Epithelial cell of prostate (primary cell): ENCODE data around the gene PBX1.

Experiments
- DNase-seq: peaks from one replicate; pipeline ENCODE4 v3.0.0-alpha.2; 2011; ENCODE audit warnings: low read depth, low spot score
- H3K27ac ChIP-seq: fragments of 450-650 bp; 2 replicates; pipeline ENCODE4 v1.5.1; 2017; ENCODE audit warnings: mild to moderate bottlenecking

Gene PBX1

DNA sequence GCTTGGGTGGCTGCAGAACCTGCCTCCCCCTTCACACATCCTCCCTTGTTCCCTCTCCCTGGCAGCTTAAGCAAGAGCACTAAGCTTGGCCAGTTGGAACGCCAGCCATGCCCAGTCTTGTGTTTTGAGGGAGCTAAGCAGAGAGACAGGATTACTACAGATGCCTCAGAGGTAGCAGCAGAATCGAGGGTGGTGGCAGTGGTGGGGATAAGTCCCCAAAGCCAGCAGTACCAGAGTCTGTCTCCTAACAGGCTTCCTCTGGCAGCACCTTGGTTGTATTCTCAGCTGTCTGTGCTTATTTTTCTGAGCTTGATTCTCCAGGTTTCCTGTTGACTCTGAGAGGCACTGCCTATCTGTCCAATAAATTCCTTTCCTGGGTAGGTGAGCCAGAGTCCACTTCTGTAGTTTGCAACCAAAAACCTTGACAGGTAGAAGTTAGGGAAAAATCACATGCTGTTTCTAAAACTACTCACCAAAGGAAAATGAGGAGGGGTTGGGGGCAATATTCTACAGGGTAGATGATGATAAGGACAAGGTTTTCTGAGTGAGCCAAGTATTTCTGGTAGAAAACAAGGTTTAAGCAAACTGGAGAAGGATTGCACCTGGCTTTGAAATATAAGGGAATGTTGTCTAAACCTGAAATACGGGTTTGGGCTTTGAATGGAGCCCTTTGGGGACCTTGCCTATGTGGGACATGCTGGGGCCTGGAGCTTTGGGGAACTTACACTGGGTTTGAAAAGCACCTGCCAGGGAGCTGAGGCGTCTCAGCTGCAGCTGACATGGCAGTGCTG lies 100.8 kb downstream of the PBX1 start:
- peak overlapping the region; percentile 78 for H3K27ac ChIP-seq
- no peak for DNase-seq

- DNase-seq: no peak
- H3K27ac ChIP-seq: peak overlapping the region; percentile 78
Observed at GRCh38 chr1:164660412-164660772, 101.4 kb downstream of the PBX1 start.

GRCh38 chr1:164660775-164661174 lies 101.8 kb downstream of the PBX1 start:
- H3K27ac ChIP-seq: peak overlapping the region; percentile 78
- DNase-seq: no peak

DNA sequence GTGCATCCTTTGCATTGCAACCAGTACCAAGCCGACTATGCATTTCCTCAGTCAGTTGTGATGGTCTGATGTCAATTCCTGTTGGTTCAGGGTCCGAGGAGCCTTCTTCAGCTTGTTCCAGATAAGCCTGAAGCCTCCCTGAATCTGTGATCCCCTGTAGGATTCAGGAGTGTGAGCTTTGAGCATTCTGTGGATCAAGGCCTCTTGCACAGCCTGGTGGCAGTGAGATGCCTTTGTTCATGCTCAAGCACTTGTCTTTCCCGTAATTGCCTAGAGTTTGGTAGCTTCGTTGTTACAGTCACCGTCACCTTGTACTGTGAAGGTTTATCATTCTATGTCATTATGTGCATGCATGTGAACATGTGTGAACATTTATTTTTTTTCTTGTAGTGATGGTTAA lies 103.5 kb downstream of the PBX1 start:
- H3K27ac ChIP-seq: no peak overlapping the region
- no peak for DNase-seq

- no peak overlapping the region for H3K27ac ChIP-seq
- no peak for DNase-seq
Observed at GRCh38 chr1:164662955-164663354, 104.0 kb downstream of the PBX1 start.

GRCh38 chr1:164664127-164664526 lies 105.1 kb downstream of the PBX1 start:
- no peak for DNase-seq
- no peak overlapping the region for H3K27ac ChIP-seq

GRCh38 chr1:164667001-164667400 lies 108.0 kb downstream of the PBX1 start:
- H3K27ac ChIP-seq: no peak overlapping the region
- DNase-seq: no peak

- H3K27ac ChIP-seq: no peak overlapping the region
- no peak for DNase-seq
Observed at GRCh38 chr1:164667600-164667999, 108.6 kb downstream of the PBX1 start.

DNA sequence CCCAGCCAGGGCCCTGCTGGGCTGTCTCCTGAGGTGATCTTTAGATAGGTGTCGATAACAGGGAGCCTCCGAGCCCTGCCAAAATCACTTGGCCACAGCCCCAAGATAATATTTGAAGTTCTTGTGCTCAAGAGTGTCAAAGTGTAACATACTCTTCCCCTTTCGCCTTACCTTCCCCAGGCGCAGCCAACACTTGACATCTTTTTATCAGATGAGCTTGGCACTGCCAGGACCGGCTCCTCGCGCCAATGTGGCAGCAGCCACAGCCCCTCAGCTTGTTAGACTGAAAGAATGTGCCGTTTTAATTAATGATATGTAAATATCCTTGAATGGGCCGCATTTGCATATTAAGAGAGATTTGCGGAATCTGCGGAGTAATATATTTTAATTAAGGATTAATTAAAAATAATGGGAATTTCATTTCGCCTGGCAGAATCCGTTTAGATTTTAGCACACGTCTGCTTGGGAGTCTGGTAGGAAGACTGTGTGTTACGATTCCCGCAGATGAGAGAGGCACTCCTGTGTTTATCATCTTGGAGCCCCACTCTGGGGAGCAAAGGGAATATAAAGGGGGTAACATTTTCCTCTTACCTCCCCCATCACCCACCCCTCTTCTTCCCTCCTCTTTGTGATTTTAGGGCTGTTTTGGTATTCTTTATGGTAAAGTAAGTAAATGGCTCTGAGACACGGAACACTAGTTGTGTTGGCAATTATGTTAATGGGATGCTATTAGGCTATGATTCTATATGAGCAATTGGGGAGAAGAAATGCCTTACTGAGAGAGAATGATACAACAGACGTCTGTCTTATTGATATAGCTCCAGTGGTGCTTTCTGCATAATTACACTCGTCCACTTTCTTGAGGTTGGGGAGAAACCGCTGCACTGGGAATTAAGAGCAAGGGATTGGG lies 109.8 kb downstream of the PBX1 start:
- no peak overlapping the region for H3K27ac ChIP-seq
- DNase-seq: no peak

DNA sequence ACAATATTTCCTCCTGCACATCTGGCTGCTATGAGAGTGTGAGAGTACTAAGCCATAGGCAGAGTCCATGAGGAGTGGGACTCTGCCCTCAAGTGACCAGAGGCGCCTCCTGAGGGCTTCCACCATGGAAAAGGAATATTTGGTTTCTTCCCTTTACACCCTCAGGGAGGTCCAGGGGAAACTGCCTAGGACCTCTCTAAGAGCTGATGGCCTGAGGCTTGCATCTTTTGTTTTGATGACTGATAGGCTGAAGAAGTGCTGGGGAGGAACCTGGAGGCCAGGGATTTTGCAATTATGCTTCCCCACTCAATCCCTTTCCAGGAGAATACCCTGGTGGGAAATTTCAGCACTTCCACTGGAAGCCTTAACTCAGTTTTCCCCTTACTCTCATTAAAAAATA lies 111.0 kb downstream of the PBX1 start:
- no peak for DNase-seq
- no peak overlapping the region for H3K27ac ChIP-seq

GRCh38 chr1:164670786-164671185 lies 111.8 kb downstream of the PBX1 start:
- no peak for DNase-seq
- no peak overlapping the region for H3K27ac ChIP-seq

- H3K27ac ChIP-seq: no peak overlapping the region
- no peak for DNase-seq
Observed at GRCh38 chr1:164671323-164671965, 112.5 kb downstream of the PBX1 start.

DNA sequence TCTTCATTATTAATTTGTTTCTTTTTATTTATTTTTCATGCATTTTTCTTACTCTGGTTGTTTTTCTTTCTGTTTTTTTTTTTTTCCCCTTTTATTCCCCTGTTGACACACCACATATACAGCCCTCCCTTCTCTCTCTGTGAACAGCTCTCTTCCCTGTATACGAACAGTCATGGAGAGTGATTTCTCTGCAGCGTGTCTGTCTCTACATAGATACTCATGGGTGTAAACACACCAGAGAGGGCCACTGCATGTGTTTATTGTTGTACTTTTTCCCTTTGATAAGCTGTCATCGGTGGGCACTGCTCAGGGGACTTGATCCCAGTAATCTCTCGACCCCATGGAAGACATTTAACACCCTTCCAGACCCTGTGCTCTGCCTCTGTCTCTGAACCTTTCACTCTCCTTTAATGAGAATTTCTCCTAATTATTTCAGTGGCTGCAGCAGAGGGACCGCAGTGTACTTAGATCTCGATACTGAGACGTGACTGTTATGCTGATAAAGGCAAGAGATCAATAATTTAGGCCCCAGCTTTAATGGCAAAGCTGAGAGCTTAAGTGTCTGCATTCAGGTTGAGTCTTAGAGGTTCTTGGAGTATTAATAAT lies 113.1 kb downstream of the PBX1 start:
- no peak overlapping the region for H3K27ac ChIP-seq
- DNase-seq: no peak

DNA sequence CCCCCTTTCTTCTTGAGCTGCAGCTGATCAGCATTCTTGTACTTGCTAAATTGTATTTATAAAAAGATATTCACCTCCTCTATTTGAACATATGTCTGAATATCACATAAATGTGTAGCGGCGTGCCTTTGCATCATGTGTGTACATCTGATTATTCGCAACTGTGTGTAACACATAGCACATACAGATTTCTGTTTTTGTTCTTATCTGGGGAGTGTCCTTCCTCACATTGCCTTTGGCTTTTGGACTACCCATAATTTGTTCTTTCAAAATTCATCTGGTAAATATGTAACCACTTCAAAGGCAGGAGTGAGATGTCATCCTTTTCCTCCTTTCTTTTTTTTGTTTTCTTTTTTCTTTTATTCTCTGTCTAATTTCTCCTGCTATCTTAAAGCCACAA lies 113.6 kb downstream of the PBX1 start:
- DNase-seq: no peak
- H3K27ac ChIP-seq: no peak overlapping the region

DNA sequence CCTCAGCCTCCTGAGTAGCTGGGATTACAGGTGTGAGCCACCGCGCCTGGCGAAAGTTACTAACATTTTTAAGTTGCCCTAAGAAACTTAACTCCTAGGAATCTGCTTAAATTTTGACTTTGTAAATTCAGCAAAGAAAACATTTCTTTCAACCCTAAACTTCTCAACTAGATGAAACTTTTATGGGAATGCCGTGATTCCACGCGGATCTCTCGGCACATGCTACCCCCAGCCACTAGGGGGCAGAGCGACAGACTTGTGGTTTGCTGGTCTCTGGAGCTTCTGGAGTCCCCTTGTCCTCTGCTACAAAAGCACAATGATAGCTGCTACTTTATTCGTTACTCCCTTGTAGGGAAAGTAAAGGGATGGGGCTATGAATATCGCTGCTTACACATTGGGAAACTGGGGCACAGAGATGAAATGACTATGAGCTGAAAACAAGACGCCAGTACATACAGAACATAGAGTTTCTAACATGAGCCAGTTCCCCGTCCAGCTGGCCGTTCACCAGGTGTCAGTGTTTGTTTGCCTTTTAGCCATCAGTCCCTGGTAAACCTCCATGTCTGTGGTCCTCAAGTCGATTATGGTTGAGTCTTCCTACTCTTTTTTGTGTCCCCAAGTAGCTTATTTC lies 114.7 kb downstream of the PBX1 start:
- no peak overlapping the region for H3K27ac ChIP-seq
- DNase-seq: no peak

DNA sequence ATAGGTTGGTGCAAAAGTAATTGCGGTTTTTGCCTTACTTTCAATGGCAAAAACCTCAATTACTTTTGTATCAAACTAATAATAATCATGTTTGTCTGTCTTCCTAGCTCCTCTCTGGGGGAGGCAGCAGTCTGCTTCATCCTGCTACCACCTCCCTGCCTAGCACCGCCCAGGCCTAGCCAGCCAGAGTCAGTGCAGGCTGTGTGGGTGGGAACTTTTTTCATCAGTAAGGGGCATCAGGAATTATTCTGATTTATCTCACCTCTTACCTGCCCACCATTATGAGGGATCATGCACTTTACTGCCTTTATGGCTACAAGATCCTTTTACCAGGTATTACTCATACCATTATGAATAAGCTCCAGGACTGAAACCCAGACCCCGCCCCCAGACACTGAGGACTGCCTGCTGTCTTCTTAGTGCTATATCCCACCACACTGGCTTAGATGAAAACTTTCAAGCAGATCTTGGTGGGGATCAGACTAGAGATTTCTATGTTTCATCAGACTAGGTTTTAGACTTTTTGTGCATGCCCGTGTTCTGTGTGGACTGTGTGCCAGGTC lies 116.4 kb downstream of the PBX1 start:
- peak; percentile 24 for DNase-seq
- H3K27ac ChIP-seq: no peak overlapping the region

GRCh38 chr1:164678136-164678700 lies 119.2 kb downstream of the PBX1 start:
- no peak for DNase-seq
- H3K27ac ChIP-seq: no peak overlapping the region

- no peak for DNase-seq
- H3K27ac ChIP-seq: no peak overlapping the region
Observed at GRCh38 chr1:164682570-164682969, 123.6 kb downstream of the PBX1 start.

- H3K27ac ChIP-seq: peak overlapping the region; percentile 8
Observed at GRCh38 chr1:164683235-164683634, 124.3 kb downstream of the PBX1 start.

More at GRCh38 chr1:164683235-164683634, 124.3 kb downstream of the PBX1 start:
- DNase-seq: peak; percentile 69
